H1 (cell line): Measurements from ENCODE around the gene EYA2. TPM values are rescaled to one million over a fixed set of nuclear protein-coding genes. Genes with fewer than 3 reads are reported as not detected.

ENCODE experiments used
- CTCF ChIA-PET: fragments of 300-600 bp; sonication (Branson Sonifier 250); formaldehyde crosslinking; loops from one replicate; lab custom pipeline; 2021; ENCODE audit not compliant: partially characterized antibody; lab: Charles Lee
- POLR2A ChIA-PET: fragments of 300-600 bp; sonication (Branson Sonifier 250); formaldehyde crosslinking; loops from one replicate; lab custom pipeline; 2021; ENCODE audit warnings: inconsistent platforms; ENCODE audit not compliant: partially characterized antibody; lab: Charles Lee
- DNase-seq, 2 experiments: peaks; one replicate each; pipeline versions ENCODE4 v3.0.0 to v3.0.0-alpha.2; 2010 to 2022; ENCODE audit warnings: low spot score in 2 of 2, low read depth in 1 of 2, mixed read lengths in 1 of 2
- FAIRE-seq: peaks from 2 replicates; lab custom pipeline; 2011; peaks lifted over from hg19 to GRCh38; lab: Jason Lieb, UNC
- H2AFZ ChIP-seq: 2 replicates; pipeline ENCODE4 v1.8.1; 2012; ENCODE audit warnings: low read length, inconsistent platforms
- H2AK5ac ChIP-seq: 2 replicates; pipeline ENCODE4 v1.6.1; 2013; ENCODE audit warnings: low read depth, low read length
- H2BK120ac ChIP-seq: replicated peaks from 2 replicates; pipeline ENCODE3; 2013; ENCODE audit warnings: low read depth, low read length, inconsistent platforms
- H2BK12ac ChIP-seq: 2 replicates; pipeline ENCODE4 v1.6.1; 2013; ENCODE audit warnings: low read depth, low read length
- H2BK15ac ChIP-seq: 2 replicates; pipeline ENCODE4 v1.6.1; 2013; ENCODE audit warnings: low read length
- H2BK20ac ChIP-seq: 2 replicates; pipeline ENCODE4 v1.6.1; 2013; ENCODE audit warnings: low read length
- H2BK5ac ChIP-seq: 2 replicates; pipeline ENCODE4 v1.6.1; 2013; ENCODE audit warnings: low read depth, low read length
- H3K14ac ChIP-seq: 2 replicates; pipeline ENCODE4 v1.6.1; 2013; ENCODE audit warnings: inconsistent platforms; ENCODE audit not compliant: insufficient read length
- H3K18ac ChIP-seq: 2 replicates; pipeline ENCODE4 v1.6.1; 2013; ENCODE audit warnings: low read length; ENCODE audit errors: extremely low read depth
- H3K23ac ChIP-seq: 2 replicates; pipeline ENCODE4 v1.6.1; 2013; ENCODE audit warnings: inconsistent platforms; ENCODE audit not compliant: insufficient read length
- H3K23me2 ChIP-seq: 2 replicates; pipeline ENCODE4 v1.6.1; 2013; ENCODE audit warnings: low read depth, low read length
- H3K27ac ChIP-seq: 2 replicates; pipeline ENCODE4 v1.6.1; 2011; ENCODE audit warnings: low read depth, low read length, inconsistent platforms
- H3K27me3 ChIP-seq, 4 experiments: replicated peaks in 1 of 4; 1 replicate in 1 of 4; 2 replicates in 3 of 4; pipeline versions ENCODE4 v1.6.1 to v1.8.1; 2011 to 2013; ENCODE audit warnings: low read length in 3 of 4, mild to moderate bottlenecking in 3 of 4, inconsistent platforms in 2 of 4, mixed read lengths in 2 of 4, moderate library complexity in 1 of 4; ENCODE audit not compliant: control insufficient read depth in 3 of 4, insufficient read depth in 3 of 4; ENCODE audit errors: extremely low read depth in 1 of 4
- H3K36me3 ChIP-seq, 4 experiments: 2 replicates each; pipeline versions ENCODE4 v1.6.1 to v1.8.1; 2011 to 2013; ENCODE audit warnings: mild to moderate bottlenecking in 4 of 4, low read length in 3 of 4, moderate library complexity in 2 of 4, control low read depth in 1 of 4, inconsistent platforms in 1 of 4; ENCODE audit not compliant: insufficient read depth in 4 of 4, control insufficient read depth in 2 of 4
- H3K4ac ChIP-seq: replicated peaks from 2 replicates; pipeline ENCODE3; 2013; ENCODE audit warnings: low read length, low read depth, mixed read lengths, inconsistent platforms; ENCODE audit not compliant: insufficient read length
- H3K4me1 ChIP-seq, 4 experiments: replicated peaks in 1 of 4; 1 replicate in 1 of 4; 2 replicates in 3 of 4; pipeline versions ENCODE4 v1.6.1 to v1.8.1; 2011 to 2013; ENCODE audit warnings: low read length in 3 of 4, inconsistent platforms in 2 of 4, mixed read lengths in 1 of 4; ENCODE audit not compliant: insufficient read depth in 4 of 4, control insufficient read depth in 3 of 4
- H3K4me2 ChIP-seq, 2 experiments: 2 replicates each; pipeline versions ENCODE4 v1.6.1 to v1.8.1; 2011 to 2013; ENCODE audit warnings: low read depth in 2 of 2, low read length in 2 of 2, control low read depth in 1 of 2, inconsistent platforms in 1 of 2, mild to moderate bottlenecking in 1 of 2; ENCODE audit not compliant: insufficient read depth in 1 of 2
- H3K4me3 ChIP-seq, 4 experiments: fragments of 200-600, 300-600 bp in 1 of 4; sonication (generic), shearing (Covaris generic), sonication (Bioruptor Twin) in 1 of 4; 2 replicates each; pipeline versions ENCODE4 v1.5.1 to v1.8.1; 2011 to 2016; ENCODE audit warnings: low read length in 4 of 4, low read depth in 3 of 4, control low read depth in 2 of 4, inconsistent platforms in 2 of 4, mild to moderate bottlenecking in 2 of 4, mixed read lengths in 1 of 4, moderate library complexity in 1 of 4; ENCODE audit not compliant: insufficient read depth in 2 of 4; ENCODE audit errors: extremely low read depth in 1 of 4
- H3K56ac ChIP-seq: replicated peaks from 2 replicates; pipeline ENCODE3; 2013; ENCODE audit warnings: low read depth, mild to moderate bottlenecking, mixed read lengths, low read length, inconsistent platforms; ENCODE audit not compliant: insufficient read length
- H3K79me1 ChIP-seq: 2 replicates; pipeline ENCODE4 v1.6.1; 2013; ENCODE audit warnings: low read depth, low read length, control low read depth
- H3K79me2 ChIP-seq, 2 experiments: 2 replicates each; pipeline versions ENCODE4 v1.6.1 to v1.8.1; 2012 to 2013; ENCODE audit warnings: low read length in 2 of 2, mild to moderate bottlenecking in 2 of 2, inconsistent platforms in 1 of 2; ENCODE audit not compliant: insufficient read depth in 2 of 2, control insufficient read depth in 1 of 2
- H3K9ac ChIP-seq, 4 experiments: replicated peaks in 1 of 4; 1 replicate in 1 of 4; 2 replicates in 3 of 4; pipeline versions ENCODE4 v1.6.1 to v1.8.1; 2011 to 2013; ENCODE audit warnings: low read depth in 3 of 4, low read length in 3 of 4, control low read depth in 2 of 4, mild to moderate bottlenecking in 2 of 4, moderate library complexity in 2 of 4, inconsistent platforms in 1 of 4; ENCODE audit errors: extremely low read depth in 1 of 4
- H3K9me3 ChIP-seq, 2 experiments: 2 replicates each; pipeline versions ENCODE4 v1.6.1 to v1.8.1; 2012 to 2013; ENCODE audit warnings: mild to moderate bottlenecking in 2 of 2, moderate library complexity in 2 of 2, control low read depth in 1 of 2, inconsistent platforms in 1 of 2, low read depth in 1 of 2, low read length in 1 of 2, mixed read lengths in 1 of 2; ENCODE audit not compliant: insufficient read depth in 2 of 2
- H4K20me1 ChIP-seq, 2 experiments: replicated peaks in 1 of 2; 2 replicates each; pipeline versions ENCODE3 to v1.8.1; 2011 to 2013; ENCODE audit warnings: inconsistent platforms in 2 of 2, low read length in 2 of 2, mild to moderate bottlenecking in 1 of 2; ENCODE audit not compliant: insufficient read depth in 2 of 2, control insufficient read depth in 1 of 2
- H4K5ac ChIP-seq: 2 replicates; pipeline ENCODE4 v1.6.1; 2013; ENCODE audit warnings: low read length, low read depth, mixed read lengths, inconsistent platforms; ENCODE audit not compliant: insufficient read length
- H4K8ac ChIP-seq: 2 replicates; pipeline ENCODE4 v1.8.0; 2013; ENCODE audit warnings: mild to moderate bottlenecking, moderate library complexity, low read length, inconsistent platforms; ENCODE audit not compliant: insufficient read depth; ENCODE audit errors: extremely low read depth
- H4K91ac ChIP-seq: replicated peaks from 2 replicates; pipeline ENCODE3; 2013; ENCODE audit warnings: low read length, mixed read lengths, inconsistent platforms; ENCODE audit not compliant: insufficient read length
- CBX5 ChIP-seq: fragments of 300-800, 300-1000 bp; sonication (generic); IDR thresholded peaks from 2 replicates; pipeline ENCODE4 v1.7.1; 2016; ENCODE audit warnings: antibody characterized with exemption, low read length, low read depth
- CREB1 ChIP-seq: IDR thresholded peaks from 2 replicates; pipeline ENCODE4 v1.6.1; 2012; ENCODE audit warnings: inconsistent platforms
- WGBS, 2 experiments: shearing (Covaris generic) in 1 of 2; methylation state at CpG; one replicate each; pipeline versions ENCODE4 v1.1.6 to v1.1.7; 2013 to 2015; ENCODE audit warnings: low lambda C conversion rate in 2 of 2, mixed read lengths in 2 of 2, inconsistent platforms in 1 of 2, low coverage in 1 of 2, missing lambda C conversion rate in 1 of 2; ENCODE audit not compliant: insufficient replicate concordance in 2 of 2, insufficient coverage in 1 of 2, insufficient read length in 1 of 2; ENCODE audit errors: extremely low coverage in 1 of 2, missing lambda C conversion rate in 1 of 2; 5-methylcytosine and 5-hydroxymethylcytosine counted together
- polyA plus RNA-seq, 7 experiments: library from polyadenylated mRNA; depleted of rRNA in 3 of 7; stranded (reverse) in 5 of 7; unstranded in 2 of 7; fragments of >200 nt in 5 of 7; fragments of 200-250 nt in 2 of 7; gene quantifications; 1 replicate in 5 of 7; 2 replicates in 1 of 7; 4 replicates in 1 of 7; pipeline versions ENCODE4 v1.2.1 to v1.2.3, GENCODE V29; 2011 to 2013; ENCODE audit warnings: missing spikeins in 2 of 7, mixed read lengths in 2 of 7
- total RNA-seq: library from RNA; stranded (reverse); fragmentation: NEBNext Ultra II Directional; extraction: Animal tissue kit (Norgen Biotek cat#: 25700); gene quantifications from 2 replicates; pipeline ENCODE4 v1.2.1, GENCODE V29; 2021

Gene EYA2
- total and polyA plus RNA-seq, 2 of the 8 experiments (the other 6 are each of a cell fraction or from before 2014, with no cell fraction given) = 1.6 to 1.7 TPM

- no peak overlapping the region for H3K23ac ChIP-seq
- H3K27ac ChIP-seq = no peak overlapping the region
- no peak overlapping the region for H3K9ac ChIP-seq
- POLR2A ChIA-PET = no interaction called here
- H2AK5ac ChIP-seq = no peak overlapping the region
- no peaks in the 10 kb centered on the region for H3K36me3 ChIP-seq
- WGBS, 2 experiments = 96% methylated on average over 6 of the region's 6 CpGs; no CpG with 5 or more reads in 1 of the 2 experiments
- H3K9me3 ChIP-seq = no peaks in the 10 kb centered on the region
- no peak overlapping the region for H3K4me2 ChIP-seq
- H3K56ac ChIP-seq = no peak overlapping the region
- CTCF ChIA-PET = no interaction called here
- H4K5ac ChIP-seq = no peak overlapping the region
- no peaks in the 10 kb centered on the region for H3K79me2 ChIP-seq
- H3K4ac ChIP-seq = no peak overlapping the region
- H2BK12ac ChIP-seq = no peak overlapping the region
- no peak overlapping the region for H2AFZ ChIP-seq
- no peaks in the 10 kb centered on the region for H4K20me1 ChIP-seq
- no peak overlapping the region for H2BK20ac ChIP-seq
- no peak for DNase-seq
- no peaks in the 10 kb centered on the region for H3K27me3 ChIP-seq
- no peak overlapping the region for H3K4me3 ChIP-seq
- no peak overlapping the region for H3K14ac ChIP-seq
- H3K23me2 ChIP-seq = no peaks in the 10 kb centered on the region
- no peak overlapping the region for H2BK5ac ChIP-seq
- no peak for FAIRE-seq
- H2BK120ac ChIP-seq = no peak overlapping the region
- no peak overlapping the region for H3K18ac ChIP-seq
- no peak overlapping the region for H2BK15ac ChIP-seq
- no peak overlapping the region for H4K8ac ChIP-seq
- no peaks in the 10 kb centered on the region for H3K79me1 ChIP-seq
- peaks cover 3 to 8% (median 4%) of the 10 kb centered on the region in 4 experiments; a peak in 5 of 7 replicates for H3K4me1 ChIP-seq
- TF ChIP-seq CREB1 (no peak), CBX5 (no peak)
- no peak overlapping the region for H4K91ac ChIP-seq
These were observed 81.3 kb downstream of the EYA2 start for GRCh38 chr20:46975976-46976375.
